ENCODE results near the gene OR52N4.

DNA sequence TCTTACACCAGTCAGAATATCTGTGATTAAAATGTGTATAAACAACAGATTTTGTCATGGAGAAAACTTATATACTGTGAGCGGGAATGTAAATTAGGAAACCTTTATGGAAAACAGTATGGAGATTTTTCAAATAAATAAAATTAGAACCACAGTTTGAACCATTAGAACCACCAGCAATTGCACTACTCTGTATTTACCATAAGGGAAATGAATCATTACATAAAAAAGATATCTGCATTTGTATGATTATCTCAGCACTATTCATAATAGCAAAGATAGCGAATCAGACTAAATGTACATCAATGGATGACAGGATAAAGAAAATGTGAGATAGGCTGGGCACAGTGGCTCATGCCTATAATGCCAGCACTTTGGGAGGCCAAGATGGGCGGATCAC is 7.4 kb upstream of the OR52N4 start:
- TF ChIP-seq, protein P1, sequence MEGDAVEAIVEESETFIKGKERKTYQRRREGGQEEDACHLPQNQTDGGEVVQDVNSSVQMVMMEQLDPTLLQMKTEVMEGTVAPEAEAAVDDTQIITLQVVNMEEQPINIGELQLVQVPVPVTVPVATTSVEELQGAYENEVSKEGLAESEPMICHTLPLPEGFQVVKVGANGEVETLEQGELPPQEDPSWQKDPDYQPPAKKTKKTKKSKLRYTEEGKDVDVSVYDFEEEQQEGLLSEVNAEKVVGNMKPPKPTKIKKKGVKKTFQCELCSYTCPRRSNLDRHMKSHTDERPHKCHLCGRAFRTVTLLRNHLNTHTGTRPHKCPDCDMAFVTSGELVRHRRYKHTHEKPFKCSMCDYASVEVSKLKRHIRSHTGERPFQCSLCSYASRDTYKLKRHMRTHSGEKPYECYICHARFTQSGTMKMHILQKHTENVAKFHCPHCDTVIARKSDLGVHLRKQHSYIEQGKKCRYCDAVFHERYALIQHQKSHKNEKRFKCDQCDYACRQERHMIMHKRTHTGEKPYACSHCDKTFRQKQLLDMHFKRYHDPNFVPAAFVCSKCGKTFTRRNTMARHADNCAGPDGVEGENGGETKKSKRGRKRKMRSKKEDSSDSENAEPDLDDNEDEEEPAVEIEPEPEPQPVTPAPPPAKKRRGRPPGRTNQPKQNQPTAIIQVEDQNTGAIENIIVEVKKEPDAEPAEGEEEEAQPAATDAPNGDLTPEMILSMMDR (IDR thresholded peaks at IDR 0.05) = no peak
- TF ChIP-seq POLR2AphosphoS5 (IDR thresholded peaks at IDR 0.05) (no peak), POLR2A (IDR thresholded peaks at IDR 0.05; ENCODE audit: low read depth) (no peak)

Measured in esophagus muscularis mucosa (tissue), 3 donors.